Daoy (cell line): ENCODE measurements around the gene FBXO46. TPM values are rescaled to one million over a fixed set of nuclear protein-coding genes. Genes with fewer than 3 reads are reported as not detected.
A peak's percentile ranks its signal among the peaks of the same experiment; 100 is the strongest.
"Not testable (repeated sequence)": the region's sequence is repeated elsewhere in the genome, so short reads cannot be mapped to it uniquely, and the experiment has no call there.

Experiments
- DNase-seq: peaks from one replicate; pipeline ENCODE4 v3.0.0-alpha.2; 2015; ENCODE audit warnings: low read depth
- total RNA-seq: library from RNA; depleted of rRNA; stranded (reverse); fragments of >200 nt; shearing (Covaris generic); gene quantifications from 2 replicates; pipeline ENCODE4 v1.2.3, GENCODE V29; 2014

The FBXO46 gene
- total RNA-seq, 1 experiment from 2014 or later = 15.0 TPM

GRCh38 chr19:45728683-45729082 is 2.0 kb downstream of the FBXO46 start:
- DNase-seq = not testable (repeated sequence)

- DNase-seq = not testable (repeated sequence)
Measured at GRCh38 chr19:45720065-45720464, 10.6 kb downstream of the FBXO46 start.

GRCh38 chr19:45717983-45718650 is 12.6 kb downstream of the FBXO46 start:
- DNase-seq = no peak

GRCh38 chr19:45717131-45717982 is 13.3 kb downstream of the FBXO46 start:
- peak; percentile 100 for DNase-seq

- DNase-seq = peak; percentile 24
Measured at GRCh38 chr19:45716359-45717130, 14.2 kb downstream of the FBXO46 start.

GRCh38 chr19:45715139-45715538 is 15.6 kb downstream of the FBXO46 start:
- DNase-seq = no peak

DNA sequence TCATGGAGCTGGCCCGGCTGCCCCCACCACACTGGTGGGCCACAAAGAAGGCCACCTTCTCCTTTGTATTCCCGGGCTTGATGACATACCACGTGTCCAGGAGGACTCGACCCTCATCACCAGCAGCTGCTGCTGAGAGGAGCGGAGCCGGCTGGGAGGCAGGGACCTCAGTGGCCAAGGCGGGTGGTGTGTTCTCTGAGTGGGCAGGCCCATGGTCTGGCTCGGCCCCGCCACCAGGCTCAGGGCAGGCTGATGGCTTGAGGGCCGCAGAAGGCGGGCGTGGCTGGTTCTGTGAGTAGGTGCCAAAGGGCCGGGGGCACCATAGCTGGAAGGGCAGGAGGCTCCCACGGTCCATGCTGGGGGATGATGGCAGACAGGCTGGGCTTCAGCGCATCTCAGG is 17.6 kb downstream of the FBXO46 start:
- no peak for DNase-seq

GRCh38 chr19:45712699-45713067 is 18.0 kb downstream of the FBXO46 start:
- no peak for DNase-seq

GRCh38 chr19:45711851-45712698 is 18.6 kb downstream of the FBXO46 start:
- DNase-seq = no peak

GRCh38 chr19:45710356-45711130 is 20.2 kb downstream of the FBXO46 start:
- no peak for DNase-seq

DNA sequence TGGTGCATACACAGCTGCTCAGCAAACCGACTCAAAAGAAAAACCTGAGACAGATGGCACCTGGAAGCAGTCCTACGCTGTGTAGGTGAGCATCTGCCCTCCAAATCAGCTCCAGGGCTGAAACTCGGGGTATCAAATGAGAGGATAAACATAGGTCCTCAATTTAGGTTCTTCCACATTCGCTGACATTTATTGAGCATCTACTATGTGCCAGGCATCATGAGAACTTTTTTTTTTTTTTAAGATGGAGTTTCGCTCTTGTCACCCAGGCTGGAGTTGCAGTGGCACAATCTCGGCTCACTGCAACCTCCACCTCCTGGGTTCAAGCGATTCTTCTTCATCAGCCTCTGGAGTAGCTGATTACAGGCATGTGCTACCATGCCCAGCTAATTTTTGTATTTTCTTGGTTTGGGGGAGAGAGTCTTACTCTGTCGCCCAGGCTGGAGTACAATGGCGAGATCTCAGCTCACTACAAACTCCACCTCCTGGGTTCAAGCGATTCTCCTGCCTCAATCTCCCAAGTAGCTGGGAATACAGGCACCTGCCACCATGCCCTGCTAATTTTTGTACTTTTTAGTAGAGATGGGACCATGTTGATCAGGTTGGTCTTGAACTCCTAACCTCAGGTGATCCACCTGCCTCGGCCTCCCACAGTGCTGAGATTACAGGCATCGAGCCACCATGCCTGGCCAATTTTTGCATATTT is 24.8 kb downstream of the FBXO46 start:
- DNase-seq = no peak

GRCh38 chr19:45705115-45705514 is 25.6 kb downstream of the FBXO46 start:
- DNase-seq = no peak

DNA sequence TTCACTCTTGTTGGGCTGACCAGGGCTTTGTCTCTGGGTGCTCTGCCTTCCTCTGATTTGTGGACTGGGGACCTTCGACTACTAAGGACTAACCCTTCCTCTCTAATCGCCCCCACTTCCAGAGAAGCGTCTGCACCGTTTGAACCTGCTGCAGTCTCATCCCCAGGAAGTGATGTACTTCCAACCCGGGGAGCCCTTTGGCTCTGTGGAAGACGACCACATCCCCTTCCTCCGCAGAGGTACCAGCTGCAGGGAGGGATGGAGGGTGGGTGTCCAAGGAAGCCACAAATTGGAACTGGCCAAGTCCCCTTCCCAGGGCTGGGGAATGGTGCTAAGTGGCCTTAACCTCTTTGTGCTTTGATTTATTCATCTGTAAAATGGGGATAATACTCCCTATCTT is 29.0 kb downstream of the FBXO46 start:
- no peak for DNase-seq

DNA sequence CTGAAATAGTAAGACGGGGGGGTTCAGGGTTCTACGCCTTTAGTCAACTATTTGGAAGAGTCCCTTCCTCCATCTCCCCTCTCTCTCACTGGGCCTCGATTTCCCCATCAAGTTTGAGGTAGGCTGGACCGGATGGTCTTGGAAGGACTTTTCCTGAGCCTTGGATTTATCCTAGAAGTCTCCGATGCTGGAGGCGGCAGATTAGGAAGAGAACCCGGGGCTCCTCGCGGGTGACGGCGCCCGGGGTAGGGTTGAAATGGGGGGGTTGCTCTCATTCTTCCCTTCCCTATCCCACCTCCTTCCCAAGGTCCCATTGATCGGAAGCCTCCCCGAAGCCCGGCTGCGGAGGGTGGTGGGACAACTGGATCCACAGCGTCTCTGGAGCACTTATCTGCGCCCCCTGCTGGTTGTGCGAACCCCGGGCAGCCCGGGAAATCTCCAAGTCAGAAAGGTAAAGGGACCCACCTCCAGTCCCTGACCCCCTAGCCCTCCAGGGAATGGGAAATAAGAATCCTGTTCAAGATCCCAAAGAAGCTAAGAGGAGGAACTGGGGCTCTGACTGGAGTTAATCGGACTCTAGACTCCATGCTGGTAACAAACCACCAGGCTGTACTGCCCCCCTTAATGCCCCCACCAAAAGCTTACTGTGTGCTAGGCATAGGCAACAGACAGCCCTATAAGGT is 37.4 kb downstream of the FBXO46 start:
- peak; percentile 76 for DNase-seq

DNA sequence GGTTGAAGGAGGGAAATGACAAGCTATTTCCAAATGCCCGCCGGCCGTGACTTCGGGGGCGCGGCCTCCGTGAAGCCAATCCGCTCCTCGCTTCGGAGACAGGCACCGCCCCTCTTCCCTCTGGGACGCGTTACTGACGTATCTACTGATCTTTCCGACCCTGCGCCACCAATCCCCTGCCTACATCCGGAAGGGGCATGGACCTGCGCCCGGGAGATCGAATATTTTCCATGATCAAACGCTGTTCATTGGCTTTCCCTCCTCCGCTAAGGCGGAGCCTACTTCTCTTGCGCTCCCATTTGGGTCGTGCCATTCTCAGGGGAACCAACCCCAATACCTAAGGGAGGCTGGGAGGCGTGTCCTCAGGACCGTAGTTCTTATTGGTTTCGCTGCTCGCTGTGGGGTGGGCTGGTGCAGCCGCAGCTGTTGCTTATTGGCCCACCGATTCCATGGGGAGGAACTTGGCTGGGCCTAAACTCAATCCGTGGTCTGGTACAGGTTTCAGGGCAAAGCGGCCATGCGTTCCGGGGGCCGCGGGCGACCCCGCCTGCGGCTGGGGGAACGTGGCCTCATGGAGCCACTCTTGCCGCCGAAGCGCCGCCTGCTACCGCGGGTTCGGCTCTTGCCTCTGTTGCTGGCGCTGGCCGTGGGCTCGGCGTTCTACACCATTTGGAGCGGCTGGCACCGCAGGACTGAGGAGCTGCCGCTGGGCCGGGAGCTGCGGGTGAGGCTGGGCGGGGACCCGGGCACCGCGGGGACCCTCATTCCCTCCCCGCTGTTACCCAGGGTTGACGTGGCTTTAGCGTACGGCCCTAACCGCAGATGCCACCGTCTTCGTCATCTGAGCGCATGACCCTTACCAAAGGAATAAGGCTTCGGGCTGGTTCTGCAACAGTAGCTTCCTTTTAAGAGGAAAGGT is 38.2 kb downstream of the FBXO46 start, which contains the start of gene QPCTL:
Gene QPCTL, plus strand, starts transcription at position 480 of the 919 bp plus-strand sequence. Its CDS starts 38 bp downstream, at position 518.
- peak; percentile 100 for DNase-seq

DNA sequence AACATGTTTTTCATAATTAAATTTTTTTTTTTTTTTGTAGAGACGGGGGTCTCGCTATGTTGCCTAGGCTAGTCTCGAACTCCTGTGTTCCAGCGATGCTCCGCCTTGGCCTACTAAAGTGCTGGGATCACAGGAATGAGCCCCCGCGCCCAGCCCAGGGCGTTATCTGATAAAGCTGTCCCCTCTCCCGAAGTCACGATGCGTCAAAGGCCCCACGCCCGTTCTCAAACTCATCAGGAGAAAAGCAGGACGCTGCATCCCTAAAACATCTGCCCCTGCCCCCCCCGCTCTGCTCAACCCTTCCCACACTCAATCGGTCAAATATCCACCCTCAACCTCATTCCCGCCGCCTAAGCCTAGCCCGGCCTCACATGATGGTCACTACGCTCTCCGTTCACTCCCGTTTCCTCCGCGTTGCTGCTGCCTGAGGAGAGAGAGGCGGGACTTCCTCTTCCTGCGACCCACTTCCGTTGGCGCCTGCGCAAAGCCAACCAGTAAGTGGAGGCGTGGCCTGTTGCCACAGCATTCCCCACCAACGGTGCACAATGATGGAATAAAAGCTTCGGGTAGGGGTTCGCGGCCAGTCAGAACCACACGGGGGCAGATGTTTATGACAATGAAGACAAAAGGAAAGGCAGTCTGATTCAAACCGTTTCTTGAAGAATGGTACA is 39.0 kb downstream of the FBXO46 start, which contains the start of gene SNRPD2:
Gene SNRPD2, minus strand, starts transcription at position 438 of the 671 bp plus-strand sequence. Its CDS starts 65 bp downstream, at position 373.
- peak; percentile 98 for DNase-seq

DNA sequence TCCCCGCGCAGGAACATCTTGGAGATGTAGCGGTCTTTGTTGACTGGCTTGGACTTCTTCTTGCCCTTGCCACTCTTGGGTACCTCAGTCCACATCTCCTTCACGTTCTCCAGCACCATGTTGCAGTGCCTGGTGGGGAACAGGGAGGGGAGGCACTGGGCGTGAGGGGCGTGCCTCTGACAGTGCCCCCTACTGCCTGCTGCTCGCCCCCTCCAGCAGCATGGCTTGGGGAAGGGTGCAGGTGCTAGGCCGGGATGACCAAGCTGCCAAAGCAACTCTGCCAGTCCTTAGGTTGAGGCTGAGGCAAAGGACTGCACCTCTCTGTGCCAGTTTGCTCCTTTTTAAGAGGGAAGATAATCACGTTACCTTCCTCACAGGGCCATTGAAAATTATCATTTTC is 43.1 kb downstream of the FBXO46 start:
- no peak for DNase-seq
